ENCODE measurements around the gene DDC. TPM values are rescaled to one million over a fixed set of nuclear protein-coding genes. Genes with fewer than 3 reads are reported as not detected.

The DDC gene
- total and polyA plus RNA-seq, 2 donors (not counting 1 experiment from before 2014, with no cell fraction given): not detected

DNA sequence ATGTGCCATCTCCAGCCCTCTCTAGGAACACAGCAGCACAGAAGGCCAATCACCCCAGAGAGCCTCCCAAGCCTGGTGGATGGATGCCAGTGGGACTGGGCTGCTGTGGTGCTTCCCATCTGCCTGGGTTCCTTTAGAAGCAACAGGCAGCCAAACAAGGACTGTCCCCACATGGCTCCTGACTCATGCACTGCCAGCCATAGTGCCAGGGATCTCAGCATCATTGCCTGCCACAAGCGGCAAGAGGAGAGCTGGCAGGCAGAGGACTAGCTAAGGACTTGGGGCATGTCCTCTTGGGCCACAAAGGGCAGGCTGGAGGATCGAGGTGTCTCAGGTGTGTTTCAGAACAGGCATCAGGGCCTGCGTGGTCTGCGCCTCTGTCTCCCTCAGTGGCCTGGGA is 91.7 kb downstream of the DDC start:
- no peak overlapping the region for H3K4me3 Mint-ChIP-seq

DNA sequence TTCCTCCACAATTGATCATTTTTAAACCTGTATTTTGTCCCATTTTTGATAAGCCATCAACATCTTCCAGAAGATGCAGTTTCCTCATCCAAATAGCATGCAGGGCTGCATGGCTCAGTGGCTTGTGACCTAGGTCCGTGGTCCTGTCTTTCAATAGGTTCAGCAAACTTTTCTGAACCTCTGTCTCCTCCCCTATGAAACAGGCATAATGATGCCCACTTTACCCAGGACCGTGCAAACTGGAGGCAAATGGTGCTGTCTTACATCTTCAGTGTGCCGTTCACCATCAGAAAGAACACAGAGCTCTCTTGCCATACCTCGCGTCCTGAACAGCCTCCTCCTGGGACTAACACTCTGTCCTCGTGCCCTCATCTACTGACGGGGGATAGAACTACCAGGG is 92.8 kb downstream of the DDC start:
- Histone ChIP-seq H3K4me1 (ENCODE audit: control insufficient read depth in 2 of 2, insufficient read depth in 2 of 2, low read length in 2 of 2) (peaks cover 9 to 10% of the 10 kb centered on the region in 2 donors), H3K9ac (ENCODE audit: low read length) (no peak overlapping the region), H3K79me2 (ENCODE audit: control insufficient read depth, insufficient read depth, low read length) (no peaks in the 10 kb centered on the region), H3K27me3 (replicated peaks in 1 of 4; ENCODE audit: control extremely low read depth in 1 of 4, control insufficient read depth in 3 of 4, insufficient read depth in 4 of 4, low read length in 3 of 4) (peaks cover 0 to 3% (median 0%) of the 10 kb centered on the region in 4 experiments), H3K9me3 (ENCODE audit: control extremely low read depth in 1 of 3, control insufficient read depth in 2 of 3, insufficient read depth in 1 of 3, low read length in 2 of 3) (no peaks in the 10 kb centered on the region), H3K36me3 (replicated peaks in 1 of 2; ENCODE audit: control extremely low read depth in 1 of 2, control insufficient read depth in 1 of 2, extremely low read depth in 1 of 2, insufficient read depth in 2 of 2, low read length in 1 of 2) (no peaks in the 10 kb centered on the region), H3K4me2 (replicated peaks; ENCODE audit: low read depth, low read length, poor library complexity, severe bottlenecking) (no peak overlapping the region), H4K20me1 (ENCODE audit: control insufficient read depth, insufficient read depth, low read length, poor library complexity, severe bottlenecking) (no peaks in the 10 kb centered on the region), H3K4me3 (ENCODE audit: control extremely low read depth in 1 of 5, extremely low read depth in 1 of 5, insufficient read depth in 1 of 5, low read depth in 2 of 5, low read length in 4 of 5) (no peak overlapping the region), H2AFZ (ENCODE audit: insufficient read depth, low read depth, low read length, poor library complexity, severe bottlenecking) (no peak overlapping the region), H3K27ac (ENCODE audit: low read length in 2 of 2) (no peak overlapping the region)
- ChIA-PET CTCF (no interaction called here), POLR2A (no interaction called here)
- Mint-ChIP-seq H3K27me3 (peaks cover 15% of the 10 kb centered on the region), H3K9me3 (ENCODE audit: insufficient read depth) (no peaks in the 10 kb centered on the region), H3K4me1 (peaks cover 9% of the 10 kb centered on the region), H3K27ac (no peak overlapping the region), H3K4me3 (no peak overlapping the region)
- TF ChIP-seq EZH2 (IDR thresholded peaks at IDR 0.05; ENCODE audit: borderline replicate concordance, insufficient read depth, low read depth, low read length, poor library complexity, severe bottlenecking): no peak
- TF ChIP-seq, protein P1, sequence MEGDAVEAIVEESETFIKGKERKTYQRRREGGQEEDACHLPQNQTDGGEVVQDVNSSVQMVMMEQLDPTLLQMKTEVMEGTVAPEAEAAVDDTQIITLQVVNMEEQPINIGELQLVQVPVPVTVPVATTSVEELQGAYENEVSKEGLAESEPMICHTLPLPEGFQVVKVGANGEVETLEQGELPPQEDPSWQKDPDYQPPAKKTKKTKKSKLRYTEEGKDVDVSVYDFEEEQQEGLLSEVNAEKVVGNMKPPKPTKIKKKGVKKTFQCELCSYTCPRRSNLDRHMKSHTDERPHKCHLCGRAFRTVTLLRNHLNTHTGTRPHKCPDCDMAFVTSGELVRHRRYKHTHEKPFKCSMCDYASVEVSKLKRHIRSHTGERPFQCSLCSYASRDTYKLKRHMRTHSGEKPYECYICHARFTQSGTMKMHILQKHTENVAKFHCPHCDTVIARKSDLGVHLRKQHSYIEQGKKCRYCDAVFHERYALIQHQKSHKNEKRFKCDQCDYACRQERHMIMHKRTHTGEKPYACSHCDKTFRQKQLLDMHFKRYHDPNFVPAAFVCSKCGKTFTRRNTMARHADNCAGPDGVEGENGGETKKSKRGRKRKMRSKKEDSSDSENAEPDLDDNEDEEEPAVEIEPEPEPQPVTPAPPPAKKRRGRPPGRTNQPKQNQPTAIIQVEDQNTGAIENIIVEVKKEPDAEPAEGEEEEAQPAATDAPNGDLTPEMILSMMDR (IDR thresholded peaks at IDR 0.05): no peak
- intact Hi-C loops (cut with micrococcal nuclease): no loop called here
- 89% methylated on average over 7 of the region's 7 CpGs for WGBS (ENCODE audit: insufficient coverage)
- ATAC-seq (ENCODE audit: low read depth) (no peak), DNase-seq (no peak)

More for the DNA sequence above, 91.7 kb downstream of the DDC start:
- intact Hi-C loops (cut with micrococcal nuclease): no loop called here
- no peak for ATAC-seq (ENCODE audit: low read depth)
- Histone ChIP-seq H3K9ac (ENCODE audit: low read length) (no peak overlapping the region), H3K27ac (ENCODE audit: low read length in 2 of 2) (no peak overlapping the region), H3K36me3 (replicated peaks in 1 of 2; ENCODE audit: control extremely low read depth in 1 of 2, control insufficient read depth in 1 of 2, extremely low read depth in 1 of 2, insufficient read depth in 2 of 2, low read length in 1 of 2) (no peaks in the 10 kb centered on the region), H4K20me1 (ENCODE audit: control insufficient read depth, insufficient read depth, low read length, poor library complexity, severe bottlenecking) (no peaks in the 10 kb centered on the region), H3K4me3 (ENCODE audit: control extremely low read depth in 1 of 5, extremely low read depth in 1 of 5, insufficient read depth in 1 of 5, low read depth in 2 of 5, low read length in 4 of 5) (no peak overlapping the region), H3K9me3 (ENCODE audit: control extremely low read depth in 1 of 3, control insufficient read depth in 2 of 3, insufficient read depth in 1 of 3, low read length in 2 of 3) (no peaks in the 10 kb centered on the region), H3K79me2 (ENCODE audit: control insufficient read depth, insufficient read depth, low read length) (no peaks in the 10 kb centered on the region), H3K4me1 (ENCODE audit: control insufficient read depth in 2 of 2, insufficient read depth in 2 of 2, low read length in 2 of 2) (no peaks in the 10 kb centered on the region), H3K27me3 (replicated peaks in 1 of 4; ENCODE audit: control extremely low read depth in 1 of 4, control insufficient read depth in 3 of 4, insufficient read depth in 4 of 4, low read length in 3 of 4) (peaks cover 0 to 3% (median 0%) of the 10 kb centered on the region in 4 experiments), H3K4me2 (replicated peaks; ENCODE audit: low read depth, low read length, poor library complexity, severe bottlenecking) (no peak overlapping the region), H2AFZ (ENCODE audit: insufficient read depth, low read depth, low read length, poor library complexity, severe bottlenecking) (no peak overlapping the region)
- POLR2A ChIA-PET: no interaction called here
- CTCF ChIA-PET: no interaction called here
- Mint-ChIP-seq H3K27me3 (peaks cover 14% of the 10 kb centered on the region), H3K4me1 (no peaks in the 10 kb centered on the region), H3K9me3 (ENCODE audit: insufficient read depth) (no peaks in the 10 kb centered on the region), H3K27ac (no peak overlapping the region)
- 90% methylated on average over 4 of the region's 4 CpGs for WGBS (ENCODE audit: insufficient coverage)
- TF ChIP-seq EZH2 (IDR thresholded peaks at IDR 0.05; ENCODE audit: borderline replicate concordance, insufficient read depth, low read depth, low read length, poor library complexity, severe bottlenecking): no peak
- TF ChIP-seq, protein P1 (IDR thresholded peaks at IDR 0.05): no peak
- DNase-seq: no peak
